Measurements from ENCODE around the gene MXD3. TPM values are rescaled to one million over a fixed set of nuclear protein-coding genes. Genes with fewer than 3 reads are reported as not detected.
"Not testable (repeated sequence)": the region's sequence is repeated elsewhere in the genome, so short reads cannot be mapped to it uniquely, and the experiment has no call there.

MXD3 gene
- total RNA-seq, 2 donors from 2014 or later, result 15.0 to 24.8 TPM

GRCh38 chr5:177270653-177271052, 41.0 kb downstream of the MXD3 start:
- Mint-ChIP-seq H3K27me3 (no peaks in the 10 kb centered on the region), H3K36me3 (peaks cover 27% of the 10 kb centered on the region), H3K4me1 (ENCODE audit: low read depth in 2 of 2) (peaks cover 0 to 3% of the 10 kb centered on the region in 2 donors), H3K9me3 (no peaks in the 10 kb centered on the region), H3K27ac (no peak overlapping the region), H3K4me3 (no peak overlapping the region)
- ATAC-seq (no peak), DNase-seq (ENCODE audit: low spot score) (no peak)

DNA sequence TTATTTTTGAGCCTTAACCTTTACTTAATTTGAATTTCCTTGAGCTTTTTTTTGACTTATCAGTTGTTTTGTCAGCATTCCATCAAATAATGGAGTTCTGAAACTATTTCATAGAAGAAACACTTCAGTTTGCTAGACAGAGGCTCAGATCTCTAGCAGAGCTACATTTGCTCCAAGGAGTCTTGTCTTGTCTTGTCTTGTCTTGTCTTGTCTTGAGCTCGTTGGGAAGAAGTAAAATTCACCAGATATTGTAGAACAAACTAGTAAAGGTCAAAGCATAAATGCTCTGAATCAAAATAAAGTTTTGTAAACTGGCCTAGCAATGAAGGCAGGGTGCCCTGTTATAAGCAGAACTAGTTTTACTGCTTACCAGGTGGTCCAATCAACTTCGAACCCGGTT, 41.7 kb downstream of the MXD3 start:
- H3K9me3 Mint-ChIP-seq, result no peaks in the 10 kb centered on the region
- H3K27me3 Mint-ChIP-seq, result no peaks in the 10 kb centered on the region
- H3K4me3 Mint-ChIP-seq, result no peak overlapping the region
- DNase-seq (ENCODE audit: low spot score), result no peak
- H3K4me1 Mint-ChIP-seq (ENCODE audit: low read depth in 2 of 2), result peaks cover 0 to 3% of the 10 kb centered on the region in 2 donors
- ATAC-seq, result no peak
- H3K36me3 Mint-ChIP-seq, result peaks cover 27% of the 10 kb centered on the region
- H3K27ac Mint-ChIP-seq, result no peak overlapping the region

DNA sequence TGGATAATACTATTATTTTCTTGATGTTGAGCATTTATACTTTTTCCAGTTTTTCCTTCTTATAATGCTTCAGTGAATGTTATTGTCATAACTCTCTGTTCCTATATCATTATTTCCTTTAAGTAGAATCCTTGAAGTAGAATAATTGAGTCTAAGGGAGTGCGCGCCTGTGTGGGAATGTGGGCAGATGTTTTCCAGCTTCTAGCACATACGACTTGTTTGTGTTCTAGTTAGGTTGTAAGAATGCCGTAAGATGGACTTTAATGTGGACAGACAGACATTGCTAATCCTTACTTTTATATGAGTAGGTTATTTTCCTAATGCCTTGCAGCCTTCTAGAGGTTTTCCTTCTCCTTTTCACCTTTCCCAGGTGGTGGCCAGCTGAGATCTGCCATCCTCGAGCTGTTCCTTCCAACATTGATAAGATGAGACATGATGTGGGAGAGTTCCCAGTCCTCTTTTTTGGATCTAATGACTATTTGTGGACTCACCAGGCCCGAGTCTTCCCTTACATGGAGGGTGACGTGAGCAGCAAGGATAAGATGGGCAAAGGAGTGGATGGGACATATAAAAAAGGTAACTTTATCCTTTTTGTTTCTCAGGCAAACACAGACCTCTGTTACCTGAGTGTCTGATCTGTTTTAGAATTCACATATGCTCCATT, 42.3 kb downstream of the MXD3 start:
- H3K4me3 Mint-ChIP-seq, result no peak overlapping the region
- H3K27ac Mint-ChIP-seq, result no peak overlapping the region
- H3K9me3 Mint-ChIP-seq, result no peaks in the 10 kb centered on the region
- H3K4me1 Mint-ChIP-seq (ENCODE audit: low read depth in 2 of 2), result peaks cover 0 to 3% of the 10 kb centered on the region in 2 donors
- H3K27me3 Mint-ChIP-seq, result no peaks in the 10 kb centered on the region
- peaks cover 27% of the 10 kb centered on the region for H3K36me3 Mint-ChIP-seq
- no peak for ATAC-seq
- no peak for DNase-seq (ENCODE audit: low spot score)

- no peak overlapping the region for H3K27ac Mint-ChIP-seq
Observed at GRCh38 chr5:177265395-177265794, 46.3 kb downstream of the MXD3 start.

GRCh38 chr5:177264178-177264577, 47.5 kb downstream of the MXD3 start:
- no peak overlapping the region for H3K4me3 Mint-ChIP-seq
- DNase-seq (ENCODE audit: low spot score) (no peak), ATAC-seq (no peak)
- H3K9me3 Mint-ChIP-seq, result no peaks in the 10 kb centered on the region
- no peaks in the 10 kb centered on the region for H3K27me3 Mint-ChIP-seq
- H3K36me3 Mint-ChIP-seq, result peaks cover 19% of the 10 kb centered on the region
- no peak overlapping the region for H3K27ac Mint-ChIP-seq
- no peaks in the 10 kb centered on the region for H3K4me1 Mint-ChIP-seq (ENCODE audit: low read depth in 2 of 2)

More at GRCh38 chr5:177265395-177265794, 46.3 kb downstream of the MXD3 start:
- Mint-ChIP-seq H3K4me1 (ENCODE audit: low read depth in 2 of 2) (no peaks in the 10 kb centered on the region), H3K4me3 (no peak overlapping the region), H3K9me3 (no peaks in the 10 kb centered on the region), H3K36me3 (peaks cover 18% of the 10 kb centered on the region), H3K27me3 (no peaks in the 10 kb centered on the region)
- no peak for ATAC-seq
- DNase-seq (ENCODE audit: low spot score), result no peak

DNA sequence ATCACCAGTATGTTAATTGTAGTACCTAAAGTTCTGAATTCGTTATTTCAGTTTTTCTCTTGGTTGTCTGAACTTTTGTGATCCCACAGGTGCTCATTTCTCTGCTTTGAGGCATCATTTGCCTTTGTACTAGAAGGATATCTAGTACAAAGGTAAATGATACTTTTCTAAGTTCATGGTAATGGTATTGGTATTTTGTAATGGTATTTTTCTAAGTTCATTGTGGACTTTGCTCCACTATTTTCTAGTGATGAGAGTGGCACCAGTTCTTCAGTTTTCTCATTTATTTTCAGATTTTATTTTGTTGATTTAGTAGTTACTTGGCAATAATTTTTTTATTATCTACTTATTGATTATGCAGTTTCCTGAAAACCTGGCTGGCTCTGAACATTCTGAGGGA, 50.2 kb downstream of the MXD3 start:
- no peak overlapping the region for H3K27ac Mint-ChIP-seq
- H3K27me3 Mint-ChIP-seq, result no peaks in the 10 kb centered on the region
- no peak overlapping the region for H3K4me3 Mint-ChIP-seq
- H3K4me1 Mint-ChIP-seq (ENCODE audit: low read depth in 2 of 2), result peaks cover 0 to 2% of the 10 kb centered on the region in 2 donors
- peaks cover 18% of the 10 kb centered on the region for H3K36me3 Mint-ChIP-seq
- no peaks in the 10 kb centered on the region for H3K9me3 Mint-ChIP-seq
- no peak for DNase-seq (ENCODE audit: low spot score)
- no peak for ATAC-seq

GRCh38 chr5:177260961-177261360, 50.7 kb downstream of the MXD3 start:
- Mint-ChIP-seq H3K9me3 (no peaks in the 10 kb centered on the region), H3K4me1 (ENCODE audit: low read depth in 2 of 2) (peaks cover 0 to 2% of the 10 kb centered on the region in 2 donors), H3K4me3 (no peak overlapping the region), H3K27ac (no peak overlapping the region), H3K27me3 (no peaks in the 10 kb centered on the region), H3K36me3 (peaks cover 19% of the 10 kb centered on the region)
- DNase-seq (ENCODE audit: low spot score) (no peak), ATAC-seq (no peak)

DNA sequence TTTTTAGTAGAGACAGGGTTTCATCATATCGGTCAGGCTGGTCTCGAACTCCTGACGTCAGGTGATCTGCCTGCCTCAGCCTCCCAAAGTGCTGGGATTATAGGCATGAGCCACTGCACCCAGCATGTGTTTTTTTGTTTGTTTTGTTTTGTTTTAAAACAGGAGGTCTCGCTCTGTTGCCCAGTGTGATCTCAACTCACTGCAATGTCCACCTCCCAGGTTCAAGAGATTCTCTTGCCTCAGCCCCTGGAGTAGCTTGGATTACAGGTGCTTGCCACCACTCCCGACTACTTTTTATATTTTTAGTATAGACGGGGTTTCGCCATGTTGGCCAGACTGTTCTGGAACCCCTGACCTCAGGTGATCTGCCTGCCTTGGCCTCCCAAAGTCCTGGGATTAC, 53.0 kb downstream of the MXD3 start:
- not testable (repeated sequence) for ATAC-seq; H3K4me3 Mint-ChIP-seq; H3K4me1 Mint-ChIP-seq (ENCODE audit: low read depth in 2 of 2); DNase-seq (ENCODE audit: low spot score); H3K27ac Mint-ChIP-seq; H3K27me3 Mint-ChIP-seq; H3K9me3 Mint-ChIP-seq
- peaks cover 24% of the 10 kb centered on the region for H3K36me3 Mint-ChIP-seq

Other genes starting within 250 kb of the MXD3 start
- gene FGFR4, start 225.0 kb downstream of the MXD3 start, total RNA-seq, result 1 to 10 TPM; 1.9 to 2.0 TPM
- gene NSD1, start 178.1 kb downstream of the MXD3 start, total RNA-seq, result 100 to 1,000 TPM in 1 of 2 donors, 10 to 100 TPM in 1; 96.8 to 166 TPM
- gene RAB24, start 8.2 kb downstream of the MXD3 start, total RNA-seq, result 10 to 100 TPM; 44.2 to 49.8 TPM
- gene PRELID1, start 8.1 kb downstream of the MXD3 start, total RNA-seq, result 100 to 1,000 TPM; 310 to 360 TPM
- gene LMAN2, start 39.8 kb upstream of the MXD3 start, total RNA-seq, result 100 to 1,000 TPM; 136 to 150 TPM
- gene RGS14, start 46.0 kb upstream of the MXD3 start, total RNA-seq, result 10 to 100 TPM; 26.5 to 45.4 TPM
- not detected for gene SLC34A1, start 72.5 kb upstream of the MXD3 start, total RNA-seq
- gene PFN3, start 88.8 kb upstream of the MXD3 start, total RNA-seq, result not detected
- under 1 TPM in 1 of 2 donors, not detected in 1; 0.45 TPM for gene F12, start 97.7 kb upstream of the MXD3 start, total RNA-seq
- gene GRK6, start 114.8 kb upstream of the MXD3 start, total RNA-seq, result 100 to 1,000 TPM in 1 of 2 donors, 10 to 100 TPM in 1; 58.1 to 113 TPM
- gene PRR7, start 134.9 kb upstream of the MXD3 start, total RNA-seq, result 1 to 10 TPM in 1 of 2 donors, under 1 TPM in 1; 0.83 to 2.6 TPM
- 10 to 100 TPM in 1 of 2 donors, 1 to 10 TPM in 1; 7.1 to 13.3 TPM for gene DBN1, start 161.7 kb upstream of the MXD3 start, total RNA-seq
- gene PDLIM7, start 185.7 kb upstream of the MXD3 start, total RNA-seq, result 10 to 100 TPM; 15.5 to 39.1 TPM
- 10 to 100 TPM; 10.0 to 18.0 TPM for gene DOK3, start 197.9 kb upstream of the MXD3 start, total RNA-seq
- 100 to 1,000 TPM; 162 to 168 TPM for gene DDX41, start 205.1 kb upstream of the MXD3 start, total RNA-seq
- 100 to 1,000 TPM in 1 of 2 donors, 10 to 100 TPM in 1; 57.9 to 135 TPM for gene FAM193B, start 242.7 kb upstream of the MXD3 start, total RNA-seq